GM10248 (cell line): ENCODE data around the gene JAKMIP1.

ENCODE experiments used
- CTCF ChIA-PET: fragments of 300-600 bp; sonication (Branson Sonifier 250); formaldehyde crosslinking; extraction: SDS; loops from one replicate; lab custom pipeline; 2021; ENCODE audit warnings: antibody characterized with exemption; lab: Yijun Ruan, JAX
- POLR2A ChIA-PET: fragments of 350-650 bp; sonication (Branson Sonifier 250); formaldehyde crosslinking; extraction: SDS; loops from one replicate; lab custom pipeline; 2020; ENCODE audit warnings: antibody characterized with exemption; lab: Yijun Ruan, JAX
- DNase-seq: peaks from one replicate; pipeline ENCODE4 v3.0.0; 2012; ENCODE audit errors: extremely low spot score
- TF ChIP-seq, protein P1 (sequence below): IDR thresholded peaks from 2 replicates; pipeline ENCODE4 v1.5.1; 2012; ENCODE audit warnings: mild to moderate bottlenecking, low read depth; ENCODE audit errors: extremely low read depth, missing control alignments, control extremely low read depth

JAKMIP1 gene

GRCh38 chr4:5988086-5988845 lies 212.1 kb downstream of the JAKMIP1 start:
- POLR2A ChIA-PET = no interaction called here
- no peak for DNase-seq
- TF ChIP-seq, protein P1, sequence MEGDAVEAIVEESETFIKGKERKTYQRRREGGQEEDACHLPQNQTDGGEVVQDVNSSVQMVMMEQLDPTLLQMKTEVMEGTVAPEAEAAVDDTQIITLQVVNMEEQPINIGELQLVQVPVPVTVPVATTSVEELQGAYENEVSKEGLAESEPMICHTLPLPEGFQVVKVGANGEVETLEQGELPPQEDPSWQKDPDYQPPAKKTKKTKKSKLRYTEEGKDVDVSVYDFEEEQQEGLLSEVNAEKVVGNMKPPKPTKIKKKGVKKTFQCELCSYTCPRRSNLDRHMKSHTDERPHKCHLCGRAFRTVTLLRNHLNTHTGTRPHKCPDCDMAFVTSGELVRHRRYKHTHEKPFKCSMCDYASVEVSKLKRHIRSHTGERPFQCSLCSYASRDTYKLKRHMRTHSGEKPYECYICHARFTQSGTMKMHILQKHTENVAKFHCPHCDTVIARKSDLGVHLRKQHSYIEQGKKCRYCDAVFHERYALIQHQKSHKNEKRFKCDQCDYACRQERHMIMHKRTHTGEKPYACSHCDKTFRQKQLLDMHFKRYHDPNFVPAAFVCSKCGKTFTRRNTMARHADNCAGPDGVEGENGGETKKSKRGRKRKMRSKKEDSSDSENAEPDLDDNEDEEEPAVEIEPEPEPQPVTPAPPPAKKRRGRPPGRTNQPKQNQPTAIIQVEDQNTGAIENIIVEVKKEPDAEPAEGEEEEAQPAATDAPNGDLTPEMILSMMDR = no peak
- CTCF ChIA-PET = interaction anchor here (1.3 to 3.5 kb wide), 2 partner anchors 11 to 17 kb away, joined by 3 to 23 read pairs; no protein-coding TSS in a partner anchor

GRCh38 chr4:5984843-5985242 lies 215.5 kb downstream of the JAKMIP1 start:
- POLR2A ChIA-PET = no interaction called here
- TF ChIP-seq, protein P1 = no peak
- DNase-seq = no peak
- CTCF ChIA-PET = no interaction called here

- no peak for DNase-seq
- CTCF ChIA-PET = interaction anchor here (0.7 to 3.3 kb wide), 6 partner anchors 9 to 349 kb away, joined by 3 to 29 read pairs (median 4); no protein-coding TSS in a partner anchor
- TF ChIP-seq, protein P1 = no peak
- POLR2A ChIA-PET = no interaction called here
Observed at GRCh38 chr4:5982156-5982973, 218.0 kb downstream of the JAKMIP1 start.

DNA sequence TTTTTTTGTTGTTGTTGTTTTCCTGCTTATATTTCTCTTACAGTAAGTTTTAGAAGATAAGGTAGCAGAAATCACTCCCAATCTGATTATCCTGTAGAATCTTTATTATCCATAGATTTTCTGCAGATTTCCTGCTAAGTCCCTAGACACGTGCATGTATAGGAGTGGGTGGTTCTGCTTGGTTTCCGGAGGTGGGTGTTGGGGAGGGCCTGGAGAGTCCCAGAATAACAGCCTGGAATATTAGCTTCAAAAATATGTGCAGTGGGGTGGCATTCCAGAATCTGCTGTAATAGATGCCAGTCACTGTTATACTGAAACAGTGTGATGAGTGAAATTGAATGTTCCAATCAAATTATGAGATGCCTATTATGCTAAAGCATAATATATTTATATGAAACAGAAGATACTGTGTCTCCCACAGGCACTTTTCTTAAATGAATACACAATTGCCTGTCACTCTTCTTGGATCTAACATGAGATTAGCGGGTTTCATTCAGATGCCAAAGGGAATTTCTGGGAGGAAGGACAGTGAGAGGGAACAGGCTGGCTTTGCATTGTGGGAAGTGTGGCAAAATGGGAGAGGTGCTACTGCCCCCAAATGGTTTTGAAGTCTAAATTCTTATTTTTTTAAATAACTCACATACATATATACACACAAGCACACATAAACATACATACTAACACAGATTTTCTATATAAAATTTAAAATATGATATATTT lies 219.8 kb downstream of the JAKMIP1 start:
- ChIA-PET CTCF (no interaction called here), POLR2A (no interaction called here)
- DNase-seq = no peak
- TF ChIP-seq, protein P1 = no peak

DNA sequence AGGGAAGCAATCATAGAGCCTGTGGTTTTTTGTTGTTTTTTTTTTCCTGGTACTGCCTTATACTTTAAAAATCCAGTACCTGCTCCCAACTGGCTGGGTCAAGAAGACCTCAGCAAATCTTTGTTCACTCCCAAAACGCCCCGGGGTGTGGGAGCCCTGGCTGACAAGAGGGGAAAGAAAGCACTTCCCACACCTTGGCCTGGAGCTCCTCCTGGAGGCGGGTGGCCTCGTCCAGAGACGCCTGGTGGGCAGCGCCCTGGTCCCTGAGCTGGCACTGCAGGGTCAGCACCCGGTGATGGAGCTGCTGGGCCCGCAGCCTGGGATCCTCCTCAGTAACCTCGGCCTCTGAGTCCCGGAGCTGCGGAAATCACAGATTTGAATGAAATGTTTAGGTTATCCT lies 220.4 kb downstream of the JAKMIP1 start:
- TF ChIP-seq, protein P1 = no peak
- ChIA-PET POLR2A (no interaction called here), CTCF (no interaction called here)
- DNase-seq = no peak

GRCh38 chr4:5976921-5977320 lies 223.4 kb downstream of the JAKMIP1 start:
- TF ChIP-seq, protein P1 = no peak
- POLR2A ChIA-PET = no interaction called here
- DNase-seq = no peak
- CTCF ChIA-PET = no interaction called here
